Stimulated activated CD4-positive, alpha-beta T cell treated with anti-CD3 and anti-CD28 coated beads, Interleukin-1b, Interleukin-23, amount 100 ng/mL, for 4 hours (primary cell): ENCODE data around the gene ARFGEF3.
A peak's percentile ranks its signal among the peaks of the same experiment; 100 is the strongest.
"Not testable (repeated sequence)": the region's sequence is repeated elsewhere in the genome, so short reads cannot be mapped to it uniquely, and the experiment has no call there.

Source experiments
- DNase-seq, 2 donors: peaks; one replicate each; pipeline ENCODE4 v3.0.0-alpha.2; 2020; ENCODE audit warnings: low read depth in 2 of 2

Gene ARFGEF3

GRCh38 chr6:138161338-138162110 lies at the start of gene ARFGEF3:
TSS of gene ARFGEF3 (plus strand) at chr6:138161939. CDS start at chr6:138162087, 148 bp downstream.
- peak; percentile 49 to 64 for DNase-seq

GRCh38 chr6:138113588-138114210 lies 48.0 kb upstream of the ARFGEF3 start:
- no peak for DNase-seq

GRCh38 chr6:138115201-138115600 lies 46.5 kb upstream of the ARFGEF3 start:
- DNase-seq = no peak

GRCh38 chr6:138115877-138116660 lies 45.7 kb upstream of the ARFGEF3 start:
- peak; percentile 19 to 22 for DNase-seq

DNA sequence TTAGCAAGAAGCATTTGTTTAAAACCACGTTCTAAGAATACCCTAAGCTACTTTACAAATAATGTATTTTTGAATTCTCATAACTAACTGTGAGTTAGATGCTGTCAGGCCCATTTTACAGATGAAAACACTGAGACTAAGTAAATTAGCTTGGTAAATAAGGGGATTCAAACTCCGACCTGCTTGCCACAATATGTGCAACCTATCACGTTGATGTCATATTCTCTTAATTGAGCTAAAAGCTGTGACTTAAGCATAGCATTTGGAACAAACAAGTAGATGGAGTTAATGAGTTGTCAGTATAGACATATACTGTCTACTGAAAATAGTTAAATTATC lies 45.1 kb upstream of the ARFGEF3 start:
- DNase-seq = no peak

- no peak for DNase-seq
Measured at GRCh38 chr6:138117376-138117914, 44.3 kb upstream of the ARFGEF3 start.

DNA sequence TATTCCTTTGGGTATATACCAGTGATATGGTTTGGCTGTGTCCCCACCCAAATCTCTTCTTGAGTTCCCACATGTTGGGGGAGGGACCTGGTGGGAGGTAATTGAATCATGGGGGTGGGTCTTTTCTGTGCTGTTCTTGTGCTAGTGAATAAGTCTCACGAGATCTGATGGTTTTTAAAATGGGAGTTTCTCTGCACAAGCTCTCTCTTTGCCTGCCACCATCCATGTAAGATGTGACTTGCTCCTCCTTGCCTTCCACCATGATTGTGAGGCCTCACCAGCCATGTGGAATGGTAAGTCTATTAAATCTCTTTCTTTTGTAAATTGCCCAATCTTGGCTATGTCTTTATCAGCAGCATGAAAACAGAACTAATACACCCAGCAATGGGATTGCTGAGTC lies 42.5 kb upstream of the ARFGEF3 start:
- DNase-seq = not testable (repeated sequence)

DNA sequence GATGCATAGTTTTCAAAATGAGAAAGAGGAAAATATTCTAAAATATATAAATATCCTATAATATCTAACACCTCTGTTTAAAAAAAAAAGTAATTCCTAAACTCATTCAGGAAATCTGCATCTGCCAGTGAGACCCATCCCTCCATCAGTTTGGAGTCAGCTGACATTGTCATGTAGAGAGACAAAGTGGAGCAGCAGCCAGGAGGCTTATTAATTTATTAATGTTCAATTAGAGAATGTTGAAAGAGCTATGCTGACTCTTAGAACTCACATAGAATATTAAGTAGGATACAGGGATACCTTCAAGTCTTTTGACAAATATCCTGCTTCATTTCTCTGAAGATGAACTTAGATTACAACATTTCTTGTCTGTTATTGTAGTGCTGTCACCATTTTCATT lies 41.8 kb upstream of the ARFGEF3 start:
- no peak for DNase-seq

DNA sequence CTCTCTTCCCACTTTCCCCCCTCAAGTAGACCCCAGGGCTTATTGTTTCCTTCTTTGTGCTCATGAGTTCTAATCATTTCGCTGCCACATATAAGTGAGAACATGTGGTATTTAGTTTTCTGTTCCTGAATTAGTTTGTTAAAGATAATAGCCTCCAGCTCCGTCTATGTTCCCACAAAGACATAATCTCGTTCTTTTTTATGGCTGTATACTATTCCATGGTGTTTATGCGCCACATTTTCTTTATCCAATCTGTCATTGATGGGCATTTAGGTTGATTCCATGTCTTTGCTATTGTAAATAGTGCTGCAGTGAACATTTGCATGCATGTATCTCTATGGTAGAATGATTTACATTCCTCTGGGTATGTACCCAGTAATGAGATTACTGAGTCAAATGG lies 37.6 kb upstream of the ARFGEF3 start:
- DNase-seq = no peak

DNA sequence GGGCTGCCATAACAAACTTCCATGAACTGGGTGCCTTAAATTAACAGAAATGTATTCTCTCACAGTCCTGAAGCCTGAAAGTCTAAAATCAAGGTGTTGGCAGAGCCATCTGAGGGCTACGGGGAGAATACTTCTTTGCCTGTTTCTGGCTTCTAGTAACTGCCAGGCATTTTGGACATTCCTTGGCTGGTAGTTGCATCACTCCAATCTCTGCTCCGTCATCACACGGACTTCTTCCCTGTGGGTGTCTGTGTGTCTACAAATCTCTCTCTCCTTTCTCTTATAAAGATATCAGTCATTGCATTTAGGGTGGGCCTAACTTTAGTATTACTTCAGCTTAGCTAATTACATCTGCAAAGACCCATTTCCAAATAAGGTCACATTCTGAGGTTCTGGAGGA lies 33.6 kb upstream of the ARFGEF3 start:
- DNase-seq = no peak

GRCh38 chr6:138129190-138129589 lies 32.5 kb upstream of the ARFGEF3 start:
- DNase-seq = no peak

DNA sequence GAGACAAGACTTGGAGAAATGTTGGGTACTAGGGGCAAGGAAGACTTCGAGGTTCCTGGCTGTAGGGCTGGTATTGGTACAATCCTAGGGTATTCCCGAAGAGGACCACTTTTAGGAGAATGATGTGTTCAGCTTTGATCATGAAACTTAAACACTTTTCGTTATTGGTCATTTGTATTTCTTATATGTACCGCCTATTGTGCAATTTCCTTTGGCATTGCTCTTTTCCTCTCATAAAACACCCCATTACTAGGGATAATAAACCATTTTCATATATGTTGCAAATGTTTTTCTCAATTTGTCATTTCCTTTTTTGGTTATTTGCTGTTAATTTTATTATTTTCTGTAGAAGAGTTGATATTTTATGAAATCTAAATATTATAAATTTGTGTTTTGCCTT lies 18.9 kb upstream of the ARFGEF3 start:
- no peak for DNase-seq

- no peak for DNase-seq
Measured at GRCh38 chr6:138145402-138145801, 16.3 kb upstream of the ARFGEF3 start.

DNA sequence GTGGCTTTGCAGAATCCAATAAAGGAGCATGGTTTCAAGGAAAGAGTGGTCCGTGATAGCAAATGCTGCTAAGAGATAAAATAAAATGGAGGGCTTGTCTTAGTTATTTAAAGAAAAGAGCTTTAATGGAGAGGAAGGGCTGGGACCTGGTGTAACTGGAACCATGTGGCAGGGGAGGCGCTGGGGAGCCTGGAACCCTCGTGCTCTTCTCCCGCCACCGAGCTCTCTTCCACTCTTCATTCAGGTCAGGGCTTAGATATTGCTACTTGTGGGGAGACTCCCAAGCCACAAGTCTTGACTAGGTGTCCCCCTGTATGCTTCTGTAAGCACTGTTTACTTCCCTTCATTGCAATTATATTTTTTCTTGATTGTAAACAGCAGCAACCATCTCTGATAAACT lies 15.2 kb upstream of the ARFGEF3 start:
- no peak for DNase-seq

DNA sequence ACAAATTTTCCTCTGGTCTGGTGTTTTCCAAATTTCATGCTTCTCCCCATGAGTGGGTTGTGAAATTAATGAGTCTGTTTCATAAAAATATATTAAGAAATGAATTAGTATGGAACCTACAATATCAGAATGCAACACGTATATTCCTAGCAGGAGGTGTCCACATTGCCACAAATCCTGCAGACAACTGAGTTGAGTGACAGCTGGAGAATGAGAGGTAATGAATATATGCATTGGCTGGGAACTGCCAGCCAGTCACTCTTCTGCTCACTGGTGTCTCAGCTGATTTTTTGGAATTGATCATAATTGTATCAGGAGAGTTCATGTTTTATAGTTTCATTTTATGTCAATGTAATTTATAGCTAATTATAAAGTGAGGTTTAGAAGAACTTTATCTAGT lies 6.3 kb upstream of the ARFGEF3 start:
- DNase-seq = no peak

GRCh38 chr6:138157986-138158638 lies 3.6 kb upstream of the ARFGEF3 start:
- no peak for DNase-seq

DNA sequence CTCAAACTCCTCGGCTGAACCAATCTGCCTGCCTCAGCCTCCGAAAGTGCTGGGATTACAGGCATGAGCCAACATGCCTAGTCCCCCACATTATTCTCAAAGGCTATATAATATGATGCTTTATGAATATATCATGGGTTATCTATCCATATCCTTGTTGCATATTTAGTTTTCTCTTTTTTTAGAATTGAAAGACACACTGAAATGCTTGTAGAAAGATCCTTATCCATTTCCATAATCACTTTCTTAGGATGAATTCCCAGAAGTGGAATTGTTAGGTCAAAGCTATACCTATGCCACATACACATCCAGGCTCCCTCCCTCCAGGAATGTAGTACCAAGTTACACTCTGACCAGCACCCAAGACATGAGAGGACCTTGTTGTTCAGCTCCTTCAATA lies 2.5 kb upstream of the ARFGEF3 start:
- no peak for DNase-seq

DNA sequence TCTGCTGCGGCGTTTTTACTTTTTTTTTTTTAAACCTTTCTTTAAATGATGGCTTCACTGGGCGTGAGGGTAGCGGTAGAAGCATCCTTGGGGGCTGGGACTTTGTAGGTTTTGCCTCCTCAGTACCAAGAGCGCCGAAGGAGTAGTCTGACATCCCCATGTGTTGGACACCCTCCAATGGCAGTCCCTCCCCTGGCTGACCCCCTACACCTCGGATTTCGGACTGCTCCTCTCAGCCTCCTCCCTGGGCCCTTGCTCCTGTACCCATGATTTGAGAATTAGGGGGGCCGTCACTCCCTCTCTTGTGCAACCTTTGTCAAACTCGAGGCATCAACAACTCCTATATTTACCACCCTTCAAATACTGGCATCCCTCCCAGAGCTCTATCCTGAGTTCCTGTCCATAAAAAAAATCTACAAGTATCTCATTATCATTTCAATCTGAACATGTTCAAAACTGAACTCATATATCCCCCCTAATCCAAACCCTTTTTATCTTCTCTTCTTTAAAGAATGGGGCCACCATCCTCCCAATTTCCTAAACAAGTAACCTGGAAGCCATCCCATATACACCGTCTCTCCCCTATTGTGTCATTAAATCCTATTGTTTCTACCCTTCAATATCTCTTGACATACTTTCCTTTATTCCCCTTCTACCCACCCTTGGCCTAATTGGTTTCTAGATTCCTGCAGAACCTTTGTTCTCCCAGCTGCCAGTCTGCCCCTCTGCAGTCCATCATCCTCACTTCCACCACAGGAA lies 1.2 kb upstream of the ARFGEF3 start:
- no peak for DNase-seq

- DNase-seq = no peak
Measured at GRCh38 chr6:138161088-138161337, 726 bp upstream of the ARFGEF3 start.

- DNase-seq = no peak
Measured at GRCh38 chr6:138162111-138162954, 594 bp downstream of the ARFGEF3 start.
